ENCODE results near the gene FAM193B. TPM values are rescaled to one million over a fixed set of nuclear protein-coding genes. Genes with fewer than 3 reads are reported as not detected.
"Not testable (repeated sequence)": the region's sequence is repeated elsewhere in the genome, so short reads cannot be mapped to it uniquely, and the experiment has no call there.

Gene FAM193B
- total RNA-seq, 1 donor from 2014 or later, result 103 TPM

DNA sequence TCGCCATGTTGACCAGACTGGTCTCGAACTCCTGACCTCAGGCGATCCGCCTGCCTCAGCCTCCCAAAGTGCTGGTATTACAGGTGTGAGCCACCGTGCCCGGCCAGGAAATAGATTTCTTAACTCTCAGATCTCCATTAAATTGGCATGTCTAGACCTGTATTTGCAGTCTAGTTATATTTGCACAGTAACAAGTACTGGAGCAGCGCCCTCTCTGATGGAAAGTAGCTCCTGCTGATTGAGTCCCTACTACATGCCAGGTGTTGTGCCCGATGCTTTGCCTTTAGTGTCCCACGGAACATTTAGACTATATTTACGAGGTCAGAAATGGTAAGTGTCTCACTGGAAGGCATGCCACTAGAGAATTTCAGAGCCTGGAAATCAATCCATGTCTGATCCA lies 21.8 kb upstream of the FAM193B start:
- DNase-seq (ENCODE audit: extremely low spot score, unreplicated experiment), result no peak
- H3K9me3 Mint-ChIP-seq, result no peaks in the 10 kb centered on the region
- no peaks in the 10 kb centered on the region for H3K4me1 Mint-ChIP-seq (ENCODE audit: unreplicated experiment)
- TF ChIP-seq, protein P1, sequence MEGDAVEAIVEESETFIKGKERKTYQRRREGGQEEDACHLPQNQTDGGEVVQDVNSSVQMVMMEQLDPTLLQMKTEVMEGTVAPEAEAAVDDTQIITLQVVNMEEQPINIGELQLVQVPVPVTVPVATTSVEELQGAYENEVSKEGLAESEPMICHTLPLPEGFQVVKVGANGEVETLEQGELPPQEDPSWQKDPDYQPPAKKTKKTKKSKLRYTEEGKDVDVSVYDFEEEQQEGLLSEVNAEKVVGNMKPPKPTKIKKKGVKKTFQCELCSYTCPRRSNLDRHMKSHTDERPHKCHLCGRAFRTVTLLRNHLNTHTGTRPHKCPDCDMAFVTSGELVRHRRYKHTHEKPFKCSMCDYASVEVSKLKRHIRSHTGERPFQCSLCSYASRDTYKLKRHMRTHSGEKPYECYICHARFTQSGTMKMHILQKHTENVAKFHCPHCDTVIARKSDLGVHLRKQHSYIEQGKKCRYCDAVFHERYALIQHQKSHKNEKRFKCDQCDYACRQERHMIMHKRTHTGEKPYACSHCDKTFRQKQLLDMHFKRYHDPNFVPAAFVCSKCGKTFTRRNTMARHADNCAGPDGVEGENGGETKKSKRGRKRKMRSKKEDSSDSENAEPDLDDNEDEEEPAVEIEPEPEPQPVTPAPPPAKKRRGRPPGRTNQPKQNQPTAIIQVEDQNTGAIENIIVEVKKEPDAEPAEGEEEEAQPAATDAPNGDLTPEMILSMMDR (conservative IDR thresholded peaks at IDR 0.05), result no peak
- peaks cover 4% of the 10 kb centered on the region for H3K27me3 Mint-ChIP-seq
- H3K36me3 Mint-ChIP-seq, result no peaks in the 10 kb centered on the region
- no peak overlapping the region for H3K4me3 Mint-ChIP-seq
- H3K27ac Mint-ChIP-seq, result no peak overlapping the region

DNA sequence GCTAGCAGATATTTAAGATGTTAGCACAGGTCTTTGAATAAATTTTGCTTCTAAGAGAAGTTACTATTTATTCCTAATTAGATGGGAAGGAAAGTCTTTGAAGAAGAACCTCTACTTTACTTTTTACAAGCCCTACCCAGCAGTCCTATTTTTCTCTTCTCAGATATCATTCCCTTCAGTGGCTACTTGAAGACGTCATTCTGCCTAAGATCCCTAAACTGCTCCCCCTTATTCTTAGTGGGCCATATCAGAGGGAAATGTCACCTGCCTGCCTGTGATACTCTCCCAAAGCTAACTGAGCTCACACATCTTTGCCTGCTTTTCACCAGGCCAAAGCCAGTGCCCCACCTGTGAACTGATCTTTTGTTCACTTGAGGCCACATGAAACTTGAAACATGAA lies 21.1 kb upstream of the FAM193B start:
- Mint-ChIP-seq H3K9me3 (no peaks in the 10 kb centered on the region), H3K27me3 (peaks cover 4% of the 10 kb centered on the region), H3K36me3 (no peaks in the 10 kb centered on the region)

DNA sequence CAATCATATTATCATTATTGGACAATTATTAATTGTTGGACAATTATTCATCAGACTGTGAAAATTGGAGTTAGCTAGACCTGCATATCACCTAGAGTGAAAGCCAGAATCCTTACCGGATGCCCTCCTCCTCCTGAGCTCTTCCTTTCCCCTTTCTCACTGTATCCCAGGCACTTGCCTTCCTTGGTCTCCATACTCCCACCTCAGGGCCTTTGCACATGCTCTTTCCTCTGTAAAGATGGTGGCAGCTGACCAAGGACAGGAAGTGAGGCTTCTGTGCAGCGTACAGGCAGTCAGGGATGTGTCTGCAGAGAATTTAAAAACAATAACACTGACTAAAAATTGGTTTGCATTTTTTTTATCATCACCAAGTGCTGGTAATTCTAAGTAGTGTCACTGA lies 15.5 kb upstream of the FAM193B start:
- TF ChIP-seq, protein P1 (conservative IDR thresholded peaks at IDR 0.05), result no peak
- Mint-ChIP-seq H3K9me3 (no peaks in the 10 kb centered on the region), H3K4me1 (ENCODE audit: unreplicated experiment) (peaks cover 4% of the 10 kb centered on the region)

More for the DNA sequence above, 21.1 kb upstream of the FAM193B start:
- Mint-ChIP-seq H3K4me1 (ENCODE audit: unreplicated experiment) (no peaks in the 10 kb centered on the region), H3K27ac (no peak overlapping the region), H3K4me3 (no peak overlapping the region)
- TF ChIP-seq, protein P1 (conservative IDR thresholded peaks at IDR 0.05), result no peak
- DNase-seq (ENCODE audit: extremely low spot score, unreplicated experiment), result no peak

DNA sequence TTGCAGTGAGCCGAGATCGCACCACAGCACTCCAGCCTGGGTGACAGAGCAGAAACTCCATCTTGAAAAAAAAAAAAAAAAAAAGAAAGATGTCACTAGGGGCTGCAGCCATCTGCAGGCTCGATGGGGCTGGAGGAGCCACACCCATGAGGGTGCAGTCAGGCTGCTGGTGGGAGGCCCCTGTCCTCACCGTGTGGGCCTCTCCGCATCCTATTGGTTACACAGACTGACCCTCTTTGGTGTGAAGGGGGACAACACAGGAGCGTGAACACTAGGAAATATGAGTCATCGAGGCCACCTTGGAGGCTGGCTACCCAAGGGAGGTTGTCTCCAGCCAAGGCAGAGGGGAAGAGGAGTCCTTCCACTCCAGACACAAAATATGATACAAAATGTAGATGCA lies 14.0 kb upstream of the FAM193B start:
- TF ChIP-seq, protein P1 (conservative IDR thresholded peaks at IDR 0.05), result no peak
- Mint-ChIP-seq H3K27me3 (peaks cover 10% of the 10 kb centered on the region), H3K9me3 (no peaks in the 10 kb centered on the region)

More for the DNA sequence above, 15.5 kb upstream of the FAM193B start:
- peaks cover 13% of the 10 kb centered on the region for H3K27me3 Mint-ChIP-seq
- no peak overlapping the region for H3K4me3 Mint-ChIP-seq
- no peak overlapping the region for H3K27ac Mint-ChIP-seq
- no peaks in the 10 kb centered on the region for H3K36me3 Mint-ChIP-seq
- DNase-seq (ENCODE audit: extremely low spot score, unreplicated experiment), result no peak

DNA sequence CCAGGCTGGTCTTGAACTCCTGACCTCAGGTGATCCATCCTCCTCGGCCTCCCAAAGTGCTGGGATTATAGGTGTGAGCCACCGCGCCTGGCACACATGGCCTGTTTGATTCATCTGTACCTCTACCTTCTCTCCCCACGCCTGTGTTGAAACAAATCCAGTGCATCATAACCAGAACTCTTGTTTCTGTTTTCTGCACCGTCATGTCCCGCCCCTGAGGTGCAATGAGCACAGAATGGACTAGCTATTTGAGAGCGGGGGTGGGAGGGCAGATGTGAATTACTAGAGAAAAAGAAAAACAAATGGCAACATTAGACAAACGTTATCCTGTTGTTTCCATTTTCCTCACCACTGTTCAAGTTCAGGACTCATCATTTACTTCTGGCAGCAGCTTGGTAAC lies 10.7 kb upstream of the FAM193B start:
- Mint-ChIP-seq H3K27me3 (peaks cover 10% of the 10 kb centered on the region), H3K9me3 (no peaks in the 10 kb centered on the region), H3K4me1 (ENCODE audit: unreplicated experiment) (peaks cover 4% of the 10 kb centered on the region), H3K36me3 (no peaks in the 10 kb centered on the region), H3K27ac (no peak overlapping the region), H3K4me3 (no peak overlapping the region)
- no peak for DNase-seq (ENCODE audit: extremely low spot score, unreplicated experiment)
- TF ChIP-seq, protein P1 (conservative IDR thresholded peaks at IDR 0.05), result no peak

More for the DNA sequence above, 14.0 kb upstream of the FAM193B start:
- DNase-seq (ENCODE audit: extremely low spot score, unreplicated experiment), result no peak
- Mint-ChIP-seq H3K4me1 (ENCODE audit: unreplicated experiment) (peaks cover 4% of the 10 kb centered on the region), H3K27ac (no peak overlapping the region), H3K4me3 (no peak overlapping the region), H3K36me3 (no peaks in the 10 kb centered on the region)

DNA sequence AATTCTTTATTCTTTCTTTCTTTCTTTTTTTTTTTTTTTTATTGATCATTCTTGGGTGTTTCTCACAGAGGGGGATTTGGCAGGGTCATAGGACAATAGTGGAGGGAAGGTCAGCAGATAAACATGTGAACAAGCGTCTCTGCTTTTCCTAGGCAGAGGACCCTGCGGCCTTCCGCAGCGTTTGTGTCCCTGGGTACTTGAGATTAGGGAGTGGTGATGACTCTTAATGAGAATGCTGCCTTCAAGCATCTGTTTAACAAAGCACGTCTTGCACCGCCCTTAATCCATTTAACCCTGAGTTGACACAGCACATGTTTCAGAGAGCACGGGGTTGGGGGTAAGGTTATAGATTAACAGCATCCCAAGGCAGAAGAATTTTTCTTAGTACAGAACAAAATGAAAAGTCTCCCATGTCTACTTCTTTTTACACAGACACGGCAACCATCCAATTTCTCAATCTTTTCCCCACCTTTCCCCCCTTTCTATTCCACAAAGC lies 5.1 kb upstream of the FAM193B start:
- not testable (repeated sequence) for H3K36me3 Mint-ChIP-seq; DNase-seq (ENCODE audit: extremely low spot score, unreplicated experiment); H3K9me3 Mint-ChIP-seq; H3K27ac Mint-ChIP-seq; H3K27me3 Mint-ChIP-seq; H3K4me3 Mint-ChIP-seq
- H3K4me1 Mint-ChIP-seq (ENCODE audit: unreplicated experiment), result peaks cover 11% of the 10 kb centered on the region

Data from type B pancreatic cell (in vitro differentiated cells).